Measurements from ENCODE around the gene NTF3.

NTF3 gene

GRCh38 chr12:5433081-5433844, 1.4 kb downstream of the NTF3 start:
- no peak for DNase-seq

GRCh38 chr12:5433845-5434646, 2.1 kb downstream of the NTF3 start:
- no peak for DNase-seq

GRCh38 chr12:5434647-5435560, 3.0 kb downstream of the NTF3 start:
- DNase-seq, result no peak

GRCh38 chr12:5437182-5437583, 5.3 kb downstream of the NTF3 start:
- DNase-seq, result no peak

GRCh38 chr12:5437589-5437988, 5.7 kb downstream of the NTF3 start:
- DNase-seq, result no peak

- no peak for DNase-seq
Measured at GRCh38 chr12:5438671-5439200, 6.8 kb downstream of the NTF3 start.

GRCh38 chr12:5439371-5439771, 7.5 kb downstream of the NTF3 start:
- DNase-seq, result no peak

- no peak for DNase-seq
Measured at GRCh38 chr12:5439788-5440300, 7.9 kb downstream of the NTF3 start.

GRCh38 chr12:5440978-5441377, 9.1 kb downstream of the NTF3 start:
- DNase-seq, result no peak

- DNase-seq, result peak; percentile 45
Measured at GRCh38 chr12:5441497-5442236, 9.8 kb downstream of the NTF3 start.

GRCh38 chr12:5442251-5443006, 10.5 kb downstream of the NTF3 start:
- peak; percentile 76 for DNase-seq

- no peak for DNase-seq
Measured at GRCh38 chr12:5444520-5444919, 12.6 kb downstream of the NTF3 start.

- DNase-seq, result no peak
Measured at GRCh38 chr12:5447320-5447719, 15.4 kb downstream of the NTF3 start.

GRCh38 chr12:5451251-5451650, 19.3 kb downstream of the NTF3 start:
- DNase-seq, result no peak

- no peak for DNase-seq
Measured at GRCh38 chr12:5452569-5452968, 20.7 kb downstream of the NTF3 start.

- DNase-seq, result no peak
Measured at GRCh38 chr12:5453466-5453865, 21.6 kb downstream of the NTF3 start.

GRCh38 chr12:5455045-5455444, 23.1 kb downstream of the NTF3 start:
- no peak for DNase-seq

- DNase-seq, result no peak
Measured at GRCh38 chr12:5456030-5456429, 24.1 kb downstream of the NTF3 start.

GRCh38 chr12:5456906-5457305, 25.0 kb downstream of the NTF3 start:
- DNase-seq, result peak; percentile 64

- no peak for DNase-seq
Measured at GRCh38 chr12:5458229-5459050, 26.5 kb downstream of the NTF3 start.
